ENCODE results near the gene TRPM6.

Gene TRPM6

GRCh38 chr9:74773886-74774479 lies 113.7 kb downstream of the TRPM6 start:
- DNase-seq (ENCODE audit: low spot score) = peak; percentile 82

- DNase-seq (ENCODE audit: low spot score) = no peak
Measured at GRCh38 chr9:74772121-74772520, 115.6 kb downstream of the TRPM6 start.

GRCh38 chr9:74771672-74772071 lies 116.0 kb downstream of the TRPM6 start:
- DNase-seq (ENCODE audit: low spot score) = no peak

GRCh38 chr9:74771262-74771585 lies 116.5 kb downstream of the TRPM6 start:
- DNase-seq (ENCODE audit: low spot score) = no peak

- DNase-seq (ENCODE audit: low spot score) = peak; percentile 80
Measured at GRCh38 chr9:74770508-74771261, 117.0 kb downstream of the TRPM6 start.

GRCh38 chr9:74765481-74765971 lies 122.2 kb downstream of the TRPM6 start:
- DNase-seq (ENCODE audit: low spot score) = no peak

- DNase-seq (ENCODE audit: low spot score) = no peak
Measured at GRCh38 chr9:74762950-74763349, 124.8 kb downstream of the TRPM6 start.

GRCh38 chr9:74760031-74760700 lies 127.6 kb downstream of the TRPM6 start:
- no peak for DNase-seq (ENCODE audit: low spot score)

GRCh38 chr9:74755999-74756398 lies 131.7 kb downstream of the TRPM6 start:
- DNase-seq (ENCODE audit: low spot score) = no peak

GRCh38 chr9:74755355-74755754 lies 132.4 kb downstream of the TRPM6 start:
- no peak for DNase-seq (ENCODE audit: low spot score)

GRCh38 chr9:74753650-74754049 lies 134.1 kb downstream of the TRPM6 start:
- no peak for DNase-seq (ENCODE audit: low spot score)

- no peak for DNase-seq (ENCODE audit: low spot score)
Measured at GRCh38 chr9:74748966-74749365, 138.8 kb downstream of the TRPM6 start.

GRCh38 chr9:74742792-74743730 lies 144.7 kb downstream of the TRPM6 start:
- peak; percentile 50 for DNase-seq (ENCODE audit: low spot score)

GRCh38 chr9:74742191-74742790 lies 145.4 kb downstream of the TRPM6 start:
- DNase-seq (ENCODE audit: low spot score) = no peak

- no peak for DNase-seq (ENCODE audit: low spot score)
Measured at GRCh38 chr9:74736646-74737045, 151.1 kb downstream of the TRPM6 start.

GRCh38 chr9:74735761-74736160 lies 152.0 kb downstream of the TRPM6 start:
- DNase-seq (ENCODE audit: low spot score) = peak; percentile 6

GRCh38 chr9:74729136-74729695 lies 158.5 kb downstream of the TRPM6 start:
- DNase-seq (ENCODE audit: low spot score) = no peak

- DNase-seq (ENCODE audit: low spot score) = no peak
Measured at GRCh38 chr9:74728176-74728575, 159.5 kb downstream of the TRPM6 start.

- no peak for DNase-seq (ENCODE audit: low spot score)
Measured at GRCh38 chr9:74726581-74726980, 161.1 kb downstream of the TRPM6 start.

- DNase-seq (ENCODE audit: low spot score) = no peak
Measured at GRCh38 chr9:74724317-74724716, 163.4 kb downstream of the TRPM6 start.

All from NAMALWA (cell line).